ENCODE measurements around the gene FBXO17. TPM values are rescaled to one million over a fixed set of nuclear protein-coding genes. Genes with fewer than 3 reads are reported as not detected.

The FBXO17 gene
- polyA plus RNA-seq, 2 of the 4 experiments (the other 2 are of a cell fraction) = 68.1 to 112 TPM

DNA sequence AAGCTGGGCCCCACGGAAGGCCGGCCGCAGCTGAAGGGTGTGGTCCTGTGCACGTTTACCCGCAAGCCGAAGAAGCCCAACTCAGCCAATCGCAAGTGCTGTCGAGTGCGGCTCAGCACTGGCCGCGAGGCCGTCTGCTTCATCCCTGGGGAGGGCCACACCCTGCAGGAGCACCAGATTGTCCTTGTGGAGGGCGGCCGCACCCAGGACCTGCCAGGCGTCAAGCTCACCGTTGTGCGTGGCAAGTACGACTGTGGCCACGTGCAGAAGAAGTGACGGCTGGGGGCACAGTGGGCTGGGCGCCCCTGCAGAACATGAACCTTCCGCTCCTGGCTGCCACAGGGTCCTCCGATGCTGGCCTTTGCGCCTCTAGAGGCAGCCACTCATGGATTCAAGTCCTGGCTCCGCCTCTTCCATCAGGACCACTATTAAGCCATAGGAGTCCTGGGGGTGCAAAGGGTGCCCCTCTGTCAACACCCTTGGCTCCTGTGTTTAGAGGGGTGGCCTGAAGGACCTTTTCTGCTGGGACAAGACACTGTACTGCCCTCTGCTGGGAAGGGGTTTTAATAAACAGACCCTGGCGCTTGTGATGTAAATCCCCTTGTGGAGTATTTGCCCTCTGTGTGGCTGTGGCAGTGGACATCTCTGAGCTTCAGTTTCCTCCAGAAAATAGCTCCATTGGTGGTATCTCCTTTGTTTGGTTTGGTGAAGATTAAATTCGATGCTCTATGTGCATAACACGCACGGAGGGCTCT is 42.9 kb downstream of the FBXO17 start (continued):
- TF ChIP-seq MAZ (IDR thresholded peaks at IDR 0.05; ENCODE audit: borderline replicate concordance, low read depth, low read length) (no peak), EHF (CRISPR knock-in tag; IDR thresholded peaks at IDR 0.05) (no peak), EHMT2 (IDR thresholded peaks at IDR 0.05; ENCODE audit: low read depth) (no peak), ZFP36 (IDR thresholded peaks at IDR 0.05; ENCODE audit: borderline replicate concordance, partially characterized antibody) (no peak), ZSCAN20 (CRISPR knock-in tag; IDR thresholded peaks at IDR 0.05) (no peak), CHD4 (IDR thresholded peaks at IDR 0.05; ENCODE audit: borderline replicate concordance) (no peak), RFX5 (IDR thresholded peaks at IDR 0.05) (no peak), PHF8 (IDR thresholded peaks at IDR 0.05; ENCODE audit: borderline replicate concordance, low read depth) (no peak), POLR2A (IDR thresholded peaks at IDR 0.05; ENCODE audit: low read length) (no peak), RARB (CRISPR knock-in tag; IDR thresholded peaks at IDR 0.05) (no peak), KDM1A (IDR thresholded peaks at IDR 0.05; ENCODE audit: low read depth) (no peak), JUN (IDR thresholded peaks at IDR 0.05) (peak in 1 of 2 experiments; percentile 12; a peak in 2 of 5 replicates), CHD2 (IDR thresholded peaks at IDR 0.05; ENCODE audit: low read length, partially characterized antibody) (no peak), TP53 (CRISPR knock-in tag; IDR thresholded peaks at IDR 0.05) (no peak), NFE2L2 (conservative IDR thresholded peaks at IDR 0.05; ENCODE audit: low read length) (no peak), RAD21 (conservative IDR thresholded peaks at IDR 0.05 in 1 of 2, IDR thresholded peaks at IDR 0.05 in 1 of 2) (peak; percentile 60 to 69), FOSB (CRISPR knock-in tag; IDR thresholded peaks at IDR 0.05) (no peak)
- TF ChIP-seq, protein P1, sequence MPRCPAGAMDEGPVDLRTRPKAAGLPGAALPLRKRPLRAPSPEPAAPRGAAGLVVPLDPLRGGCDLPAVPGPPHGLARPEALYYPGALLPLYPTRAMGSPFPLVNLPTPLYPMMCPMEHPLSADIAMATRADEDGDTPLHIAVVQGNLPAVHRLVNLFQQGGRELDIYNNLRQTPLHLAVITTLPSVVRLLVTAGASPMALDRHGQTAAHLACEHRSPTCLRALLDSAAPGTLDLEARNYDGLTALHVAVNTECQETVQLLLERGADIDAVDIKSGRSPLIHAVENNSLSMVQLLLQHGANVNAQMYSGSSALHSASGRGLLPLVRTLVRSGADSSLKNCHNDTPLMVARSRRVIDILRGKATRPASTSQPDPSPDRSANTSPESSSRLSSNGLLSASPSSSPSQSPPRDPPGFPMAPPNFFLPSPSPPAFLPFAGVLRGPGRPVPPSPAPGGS (IDR thresholded peaks at IDR 0.05) = no peak
- TF ChIP-seq, protein P2, sequence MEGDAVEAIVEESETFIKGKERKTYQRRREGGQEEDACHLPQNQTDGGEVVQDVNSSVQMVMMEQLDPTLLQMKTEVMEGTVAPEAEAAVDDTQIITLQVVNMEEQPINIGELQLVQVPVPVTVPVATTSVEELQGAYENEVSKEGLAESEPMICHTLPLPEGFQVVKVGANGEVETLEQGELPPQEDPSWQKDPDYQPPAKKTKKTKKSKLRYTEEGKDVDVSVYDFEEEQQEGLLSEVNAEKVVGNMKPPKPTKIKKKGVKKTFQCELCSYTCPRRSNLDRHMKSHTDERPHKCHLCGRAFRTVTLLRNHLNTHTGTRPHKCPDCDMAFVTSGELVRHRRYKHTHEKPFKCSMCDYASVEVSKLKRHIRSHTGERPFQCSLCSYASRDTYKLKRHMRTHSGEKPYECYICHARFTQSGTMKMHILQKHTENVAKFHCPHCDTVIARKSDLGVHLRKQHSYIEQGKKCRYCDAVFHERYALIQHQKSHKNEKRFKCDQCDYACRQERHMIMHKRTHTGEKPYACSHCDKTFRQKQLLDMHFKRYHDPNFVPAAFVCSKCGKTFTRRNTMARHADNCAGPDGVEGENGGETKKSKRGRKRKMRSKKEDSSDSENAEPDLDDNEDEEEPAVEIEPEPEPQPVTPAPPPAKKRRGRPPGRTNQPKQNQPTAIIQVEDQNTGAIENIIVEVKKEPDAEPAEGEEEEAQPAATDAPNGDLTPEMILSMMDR (IDR thresholded peaks at IDR 0.05) = peak; percentile 76
- TF ChIP-seq, protein P3, sequence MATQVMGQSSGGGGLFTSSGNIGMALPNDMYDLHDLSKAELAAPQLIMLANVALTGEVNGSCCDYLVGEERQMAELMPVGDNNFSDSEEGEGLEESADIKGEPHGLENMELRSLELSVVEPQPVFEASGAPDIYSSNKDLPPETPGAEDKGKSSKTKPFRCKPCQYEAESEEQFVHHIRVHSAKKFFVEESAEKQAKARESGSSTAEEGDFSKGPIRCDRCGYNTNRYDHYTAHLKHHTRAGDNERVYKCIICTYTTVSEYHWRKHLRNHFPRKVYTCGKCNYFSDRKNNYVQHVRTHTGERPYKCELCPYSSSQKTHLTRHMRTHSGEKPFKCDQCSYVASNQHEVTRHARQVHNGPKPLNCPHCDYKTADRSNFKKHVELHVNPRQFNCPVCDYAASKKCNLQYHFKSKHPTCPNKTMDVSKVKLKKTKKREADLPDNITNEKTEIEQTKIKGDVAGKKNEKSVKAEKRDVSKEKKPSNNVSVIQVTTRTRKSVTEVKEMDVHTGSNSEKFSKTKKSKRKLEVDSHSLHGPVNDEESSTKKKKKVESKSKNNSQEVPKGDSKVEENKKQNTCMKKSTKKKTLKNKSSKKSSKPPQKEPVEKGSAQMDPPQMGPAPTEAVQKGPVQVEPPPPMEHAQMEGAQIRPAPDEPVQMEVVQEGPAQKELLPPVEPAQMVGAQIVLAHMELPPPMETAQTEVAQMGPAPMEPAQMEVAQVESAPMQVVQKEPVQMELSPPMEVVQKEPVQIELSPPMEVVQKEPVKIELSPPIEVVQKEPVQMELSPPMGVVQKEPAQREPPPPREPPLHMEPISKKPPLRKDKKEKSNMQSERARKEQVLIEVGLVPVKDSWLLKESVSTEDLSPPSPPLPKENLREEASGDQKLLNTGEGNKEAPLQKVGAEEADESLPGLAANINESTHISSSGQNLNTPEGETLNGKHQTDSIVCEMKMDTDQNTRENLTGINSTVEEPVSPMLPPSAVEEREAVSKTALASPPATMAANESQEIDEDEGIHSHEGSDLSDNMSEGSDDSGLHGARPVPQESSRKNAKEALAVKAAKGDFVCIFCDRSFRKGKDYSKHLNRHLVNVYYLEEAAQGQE (IDR thresholded peaks at IDR 0.05) = no peak
- TF ChIP-seq, protein P4, sequence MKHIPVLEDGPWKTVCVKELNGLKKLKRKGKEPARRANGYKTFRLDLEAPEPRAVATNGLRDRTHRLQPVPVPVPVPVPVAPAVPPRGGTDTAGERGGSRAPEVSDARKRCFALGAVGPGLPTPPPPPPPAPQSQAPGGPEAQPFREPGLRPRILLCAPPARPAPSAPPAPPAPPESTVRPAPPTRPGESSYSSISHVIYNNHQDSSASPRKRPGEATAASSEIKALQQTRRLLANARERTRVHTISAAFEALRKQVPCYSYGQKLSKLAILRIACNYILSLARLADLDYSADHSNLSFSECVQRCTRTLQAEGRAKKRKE (CRISPR knock-in tag; IDR thresholded peaks at IDR 0.05; ENCODE audit: low read depth) = no peak
